GM23338 (cell line): ENCODE measurements around the gene FOXN1. TPM values are rescaled to one million over a fixed set of nuclear protein-coding genes. Genes with fewer than 3 reads are reported as not detected.
A peak's percentile ranks its signal among the peaks of the same experiment; 100 is the strongest.

Experiments
- ATAC-seq: fragments of 200-7000 bp; cut with Tn5 transposase; 3 replicates; pipeline ENCODE4 v1.9.1; 2020
- DNase-seq: peaks from one replicate; pipeline ENCODE4 v3.0.0-alpha.2; 2015; ENCODE audit warnings: low spot score
- H2AFZ ChIP-seq: fragments of 200-600 bp; sonication (generic); 2 replicates; pipeline ENCODE4 v1.8.0; 2016; ENCODE audit warnings: antibody characterized with exemption, mild to moderate bottlenecking, moderate library complexity
- H3F3A ChIP-seq: fragments of 200-600 bp; sonication (generic); replicated peaks from 2 replicates; pipeline ENCODE4 v1.8.0; 2017; ENCODE audit warnings: antibody characterized with exemption, mixed run types, low read depth
- H3K27ac ChIP-seq: fragments of 200-600 bp; sonication (generic); 2 replicates; pipeline ENCODE4 v1.6.1; 2016; ENCODE audit warnings: low read depth
- H3K27me3 ChIP-seq: fragments of 200-600 bp; sonication (generic); 2 replicates; pipeline ENCODE4 v1.8.0; 2016; ENCODE audit warnings: mild to moderate bottlenecking, mixed run types, moderate library complexity; ENCODE audit not compliant: insufficient read depth
- H3K36me3 ChIP-seq: fragments of 200-600 bp; sonication (generic); 2 replicates; pipeline ENCODE4 v1.8.0; 2016; ENCODE audit warnings: mild to moderate bottlenecking; ENCODE audit not compliant: insufficient read depth
- H3K4me1 ChIP-seq: fragments of 200-600 bp; sonication (generic); 2 replicates; pipeline ENCODE4 v1.8.0; 2016; ENCODE audit warnings: mild to moderate bottlenecking, moderate library complexity; ENCODE audit not compliant: insufficient read depth
- H3K4me2 ChIP-seq: fragments of 200-600 bp; sonication (generic); 2 replicates; pipeline ENCODE4 v1.7.1; 2017; ENCODE audit warnings: mixed run types
- H3K4me3 ChIP-seq: fragments of 200-600 bp; sonication (generic); 2 replicates; pipeline ENCODE4 v1.6.1; 2016; ENCODE audit warnings: mixed run types
- H3K79me2 ChIP-seq: fragments of 200-600 bp; sonication (generic); replicated peaks from 2 replicates; pipeline ENCODE4 v1.8.0; 2017; ENCODE audit warnings: mild to moderate bottlenecking; ENCODE audit not compliant: insufficient read depth
- H3K9me2 ChIP-seq: fragments of 200-600 bp; sonication (generic); 2 replicates; pipeline ENCODE4 v1.8.0; 2017; ENCODE audit not compliant: insufficient read depth
- H4K20me1 ChIP-seq: fragments of 200-600 bp; sonication (generic); replicated peaks from 2 replicates; pipeline ENCODE4 v1.8.0; 2017; ENCODE audit warnings: mild to moderate bottlenecking; ENCODE audit not compliant: insufficient read depth
- H3K27ac Mint-ChIP-seq: 2 replicates; pipeline ENCODE4 v1.8.0; 2020; ENCODE audit warnings: inconsistent platforms, mild to moderate bottlenecking, moderate library complexity, mixed read lengths
- H3K27me3 Mint-ChIP-seq: 3 replicates; pipeline ENCODE4 v1.8.0; 2022; ENCODE audit warnings: low read depth, mild to moderate bottlenecking, moderate library complexity, mixed read lengths, inconsistent platforms; ENCODE audit not compliant: insufficient read depth, poor library complexity
- H3K36me3 Mint-ChIP-seq: 3 replicates; pipeline ENCODE4 v1.8.0; 2021; ENCODE audit warnings: low read depth, mild to moderate bottlenecking, inconsistent platforms, moderate library complexity, mixed read lengths
- H3K4me1 Mint-ChIP-seq: 3 replicates; pipeline ENCODE4 v1.8.0; 2020; ENCODE audit warnings: mild to moderate bottlenecking, inconsistent platforms, mixed read lengths
- H3K4me3 Mint-ChIP-seq: 3 replicates; pipeline ENCODE4 v1.8.0; 2021; ENCODE audit warnings: moderate library complexity, mild to moderate bottlenecking, inconsistent platforms, mixed read lengths
- H3K9me3 Mint-ChIP-seq: 3 replicates; pipeline ENCODE4 v1.8.0; 2020; ENCODE audit warnings: moderate library complexity, mild to moderate bottlenecking, inconsistent platforms, mixed read lengths
- EZH2 ChIP-seq: fragments of 200-600 bp; sonication (generic); IDR thresholded peaks from one replicate; pipeline ENCODE4 v1.8.0; 2017; ENCODE audit warnings: antibody characterized with exemption, mild to moderate bottlenecking, low read depth; ENCODE audit not compliant: unreplicated experiment
- NANOG ChIP-seq: IDR thresholded peaks from 2 replicates; pipeline ENCODE4 v1.6.1; 2016; ENCODE audit warnings: antibody characterized with exemption, borderline replicate concordance
- POLR2AphosphoS5 ChIP-seq: IDR thresholded peaks from 2 replicates; pipeline ENCODE4 v1.6.1; 2016; ENCODE audit warnings: antibody characterized with exemption, low read depth
- ZNF114 ChIP-seq: fragments of 250-450 bp; sonication (Bioruptor Pico); IDR thresholded peaks from 2 replicates; pipeline ENCODE4 v1.5.0; 2020; ENCODE audit warnings: mild to moderate bottlenecking, moderate library complexity
- ZNF331 ChIP-seq: fragments of 250-450 bp; sonication (Bioruptor Pico); IDR thresholded peaks from 2 replicates; pipeline ENCODE4 v1.5.0; 2020; ENCODE audit warnings: low read depth, mild to moderate bottlenecking, moderate library complexity
- long read RNA-seq: library from polyadenylated mRNA; unstranded; transcript quantifications from one replicate; pipeline ENCODE4 v2.0.0, GENCODE V29; 2020; ENCODE audit not compliant: unreplicated experiment
- polyA plus RNA-seq: library from polyadenylated mRNA; unstranded; fragments of >200 nt; fragmentation: Nextera tagmentation; extraction: Ambion mirVana; gene quantifications from 2 replicates; pipeline ENCODE4 v1.2.1, GENCODE V29; 2016
- total RNA-seq: library from RNA; depleted of rRNA; stranded (reverse); fragments of >200 nt; shearing (Covaris generic); gene quantifications from 2 replicates; pipeline ENCODE4 v1.2.3, GENCODE V29; 2014; rRNA removed
- TF ChIP-seq, protein P1 (sequence below), 2 experiments: fragments of 200-600 bp in 1 of 2; sonication (generic) in 1 of 2; conservative IDR thresholded peaks; 2 replicates each; pipeline versions ENCODE4 v1.5.1 to v1.6.1; 2016 to 2017; ENCODE audit warnings: antibody characterized with exemption in 2 of 2, low read depth in 2 of 2, mild to moderate bottlenecking in 2 of 2, moderate library complexity in 1 of 2
- TF ChIP-seq, protein P2 (sequence below): IDR thresholded peaks from 2 replicates; pipeline ENCODE4 v1.6.1; 2016; ENCODE audit warnings: antibody characterized with exemption
- TF ChIP-seq, protein P3 (sequence below): fragments of 250-450 bp; sonication (Bioruptor Pico); IDR thresholded peaks from 2 replicates; pipeline ENCODE4 v1.5.0; 2020; ENCODE audit warnings: mild to moderate bottlenecking, moderate library complexity

FOXN1 gene, protein sequence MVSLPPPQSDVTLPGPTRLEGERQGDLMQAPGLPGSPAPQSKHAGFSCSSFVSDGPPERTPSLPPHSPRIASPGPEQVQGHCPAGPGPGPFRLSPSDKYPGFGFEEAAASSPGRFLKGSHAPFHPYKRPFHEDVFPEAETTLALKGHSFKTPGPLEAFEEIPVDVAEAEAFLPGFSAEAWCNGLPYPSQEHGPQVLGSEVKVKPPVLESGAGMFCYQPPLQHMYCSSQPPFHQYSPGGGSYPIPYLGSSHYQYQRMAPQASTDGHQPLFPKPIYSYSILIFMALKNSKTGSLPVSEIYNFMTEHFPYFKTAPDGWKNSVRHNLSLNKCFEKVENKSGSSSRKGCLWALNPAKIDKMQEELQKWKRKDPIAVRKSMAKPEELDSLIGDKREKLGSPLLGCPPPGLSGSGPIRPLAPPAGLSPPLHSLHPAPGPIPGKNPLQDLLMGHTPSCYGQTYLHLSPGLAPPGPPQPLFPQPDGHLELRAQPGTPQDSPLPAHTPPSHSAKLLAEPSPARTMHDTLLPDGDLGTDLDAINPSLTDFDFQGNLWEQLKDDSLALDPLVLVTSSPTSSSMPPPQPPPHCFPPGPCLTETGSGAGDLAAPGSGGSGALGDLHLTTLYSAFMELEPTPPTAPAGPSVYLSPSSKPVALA
- not detected in 2 replicates for total RNA-seq
- polyA plus RNA-seq, result not detected in 2 replicates
- long read RNA-seq, result 0 reads

DNA sequence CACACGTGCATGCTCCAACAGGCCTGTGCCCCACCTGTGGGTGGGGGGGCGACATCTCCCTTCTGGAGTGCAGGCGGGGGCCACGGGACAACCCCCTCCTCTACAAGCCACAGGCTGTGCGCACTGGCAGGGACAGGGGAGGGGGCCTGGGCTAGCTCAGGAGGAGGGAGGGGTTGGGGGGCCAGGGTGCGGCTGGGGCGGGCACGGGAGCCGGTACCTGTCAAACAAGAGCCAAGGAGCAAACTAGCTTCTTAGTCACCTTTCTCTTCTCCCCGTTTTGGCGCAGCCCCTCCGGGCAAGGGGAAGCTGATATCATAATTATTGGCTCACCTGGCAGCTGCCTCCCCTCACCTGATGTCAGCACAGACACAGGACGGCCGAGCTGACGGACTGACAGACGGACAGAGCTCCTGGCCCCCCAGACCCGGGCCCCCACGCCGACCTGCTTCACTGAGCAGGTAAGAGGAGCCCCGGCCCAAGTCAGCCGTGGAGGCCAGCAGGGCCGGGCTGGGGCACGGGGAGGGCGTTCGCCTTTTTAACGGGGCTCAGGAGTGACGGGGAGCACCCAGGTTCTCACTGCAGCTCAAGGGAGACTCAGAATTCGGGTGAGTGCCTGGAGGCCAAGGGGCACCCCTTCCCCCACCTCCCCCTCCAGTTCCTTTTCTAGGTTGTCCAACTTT lies at the start of gene FOXN1:
FOXN1 (plus strand) TSS at position 363 of the 680 bp plus-strand sequence. CDS start 17,622 bp downstream, outside the sequence.
- H3K27me3 ChIP-seq, result 0 out of 2 replicates have a peak, but pooled peaks cover 6% of the 10 kb centered on the region
- no peak for TF ChIP-seq ZNF331 (CRISPR knock-in tag)
- TF ChIP-seq EZH2, result no peak
- H3K36me3 ChIP-seq, result no peaks in the 10 kb centered on the region
- peaks cover 15% of the 10 kb centered on the region; the same call in 1 of the 2 replicates for H3K4me1 ChIP-seq
- Mint-ChIP-seq H3K9me3 (no peaks in the 10 kb centered on the region), H3K27ac (no peak within 1 kb of the TSS), H3K27me3 (peaks cover 7% of the 10 kb centered on the region), H3K4me1 (peaks cover 24% of the 10 kb centered on the region), H3K4me3 (no peak within 1 kb of the TSS; the same call in 2 of the 3 replicates), H3K36me3 (no peaks in the 10 kb centered on the region)
- H3F3A ChIP-seq, result no peaks in the 10 kb centered on the region
- ATAC-seq (no peak), DNase-seq (no peak)
- H2AFZ ChIP-seq, result 0 out of 2 replicates have a peak within 1 kb of the TSS, but pooled peaks have one; percentile 99
- H3K9me2 ChIP-seq, result no peaks in the 10 kb centered on the region
- H3K4me3 ChIP-seq, result no peak within 1 kb of the TSS
- no peak within 1 kb of the TSS for H3K27ac ChIP-seq
- H3K79me2 ChIP-seq, result no peaks in the 10 kb centered on the region
- no peak within 1 kb of the TSS for H3K4me2 ChIP-seq
- no peaks in the 10 kb centered on the region for H4K20me1 ChIP-seq

DNA sequence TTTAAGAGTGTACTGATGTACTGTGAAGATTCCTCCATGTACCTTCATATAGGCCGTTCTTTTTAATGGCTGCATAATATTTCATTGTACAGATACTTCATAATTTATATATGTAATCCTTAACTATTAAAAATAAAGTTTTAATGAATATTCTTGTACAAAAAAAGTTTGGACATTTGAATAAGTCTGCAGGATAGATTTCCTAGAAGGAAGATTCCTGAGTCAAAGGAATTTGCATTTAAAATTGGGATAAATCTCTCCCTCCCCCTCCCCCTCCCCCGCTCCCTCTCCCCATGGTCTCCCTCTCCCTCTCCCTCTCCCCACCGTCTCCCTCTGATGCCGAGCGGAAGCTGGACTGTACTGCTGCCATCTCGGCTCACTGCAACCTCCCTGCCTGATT lies 48.3 kb upstream of the FOXN1 start:
- Histone ChIP-seq H3K9me2 (no peaks in the 10 kb centered on the region), H3K4me2 (no peak overlapping the region), H3K27ac (no peak overlapping the region), H3K27me3 (no peaks in the 10 kb centered on the region), H3F3A (no peaks in the 10 kb centered on the region), H3K4me1 (no peaks in the 10 kb centered on the region), H4K20me1 (no peaks in the 10 kb centered on the region), H2AFZ (no peak overlapping the region), H3K79me2 (no peaks in the 10 kb centered on the region), H3K36me3 (no peaks in the 10 kb centered on the region), H3K4me3 (no peak overlapping the region)
- Mint-ChIP-seq H3K4me1 (no peaks in the 10 kb centered on the region), H3K9me3 (peaks cover 36% of the 10 kb centered on the region), H3K4me3 (no peak overlapping the region), H3K27ac (no peak overlapping the region), H3K27me3 (peaks cover 2% of the 10 kb centered on the region), H3K36me3 (peaks cover 5% of the 10 kb centered on the region; the same call in 2 of the 3 replicates)
- no peak for ATAC-seq
- DNase-seq, result no peak
- no peak for TF ChIP-seq ZNF331 (CRISPR knock-in tag)
- TF ChIP-seq ZNF114, result no peak
- no peak for TF ChIP-seq POLR2AphosphoS5
- TF ChIP-seq, protein P1, sequence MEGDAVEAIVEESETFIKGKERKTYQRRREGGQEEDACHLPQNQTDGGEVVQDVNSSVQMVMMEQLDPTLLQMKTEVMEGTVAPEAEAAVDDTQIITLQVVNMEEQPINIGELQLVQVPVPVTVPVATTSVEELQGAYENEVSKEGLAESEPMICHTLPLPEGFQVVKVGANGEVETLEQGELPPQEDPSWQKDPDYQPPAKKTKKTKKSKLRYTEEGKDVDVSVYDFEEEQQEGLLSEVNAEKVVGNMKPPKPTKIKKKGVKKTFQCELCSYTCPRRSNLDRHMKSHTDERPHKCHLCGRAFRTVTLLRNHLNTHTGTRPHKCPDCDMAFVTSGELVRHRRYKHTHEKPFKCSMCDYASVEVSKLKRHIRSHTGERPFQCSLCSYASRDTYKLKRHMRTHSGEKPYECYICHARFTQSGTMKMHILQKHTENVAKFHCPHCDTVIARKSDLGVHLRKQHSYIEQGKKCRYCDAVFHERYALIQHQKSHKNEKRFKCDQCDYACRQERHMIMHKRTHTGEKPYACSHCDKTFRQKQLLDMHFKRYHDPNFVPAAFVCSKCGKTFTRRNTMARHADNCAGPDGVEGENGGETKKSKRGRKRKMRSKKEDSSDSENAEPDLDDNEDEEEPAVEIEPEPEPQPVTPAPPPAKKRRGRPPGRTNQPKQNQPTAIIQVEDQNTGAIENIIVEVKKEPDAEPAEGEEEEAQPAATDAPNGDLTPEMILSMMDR (conservative IDR thresholded peaks at IDR 0.05; ENCODE audit: low read depth in 2 of 2), result no peak
- TF ChIP-seq, protein P2, sequence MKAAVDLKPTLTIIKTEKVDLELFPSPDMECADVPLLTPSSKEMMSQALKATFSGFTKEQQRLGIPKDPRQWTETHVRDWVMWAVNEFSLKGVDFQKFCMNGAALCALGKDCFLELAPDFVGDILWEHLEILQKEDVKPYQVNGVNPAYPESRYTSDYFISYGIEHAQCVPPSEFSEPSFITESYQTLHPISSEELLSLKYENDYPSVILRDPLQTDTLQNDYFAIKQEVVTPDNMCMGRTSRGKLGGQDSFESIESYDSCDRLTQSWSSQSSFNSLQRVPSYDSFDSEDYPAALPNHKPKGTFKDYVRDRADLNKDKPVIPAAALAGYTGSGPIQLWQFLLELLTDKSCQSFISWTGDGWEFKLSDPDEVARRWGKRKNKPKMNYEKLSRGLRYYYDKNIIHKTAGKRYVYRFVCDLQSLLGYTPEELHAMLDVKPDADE, result no peak
- TF ChIP-seq, protein P3, sequence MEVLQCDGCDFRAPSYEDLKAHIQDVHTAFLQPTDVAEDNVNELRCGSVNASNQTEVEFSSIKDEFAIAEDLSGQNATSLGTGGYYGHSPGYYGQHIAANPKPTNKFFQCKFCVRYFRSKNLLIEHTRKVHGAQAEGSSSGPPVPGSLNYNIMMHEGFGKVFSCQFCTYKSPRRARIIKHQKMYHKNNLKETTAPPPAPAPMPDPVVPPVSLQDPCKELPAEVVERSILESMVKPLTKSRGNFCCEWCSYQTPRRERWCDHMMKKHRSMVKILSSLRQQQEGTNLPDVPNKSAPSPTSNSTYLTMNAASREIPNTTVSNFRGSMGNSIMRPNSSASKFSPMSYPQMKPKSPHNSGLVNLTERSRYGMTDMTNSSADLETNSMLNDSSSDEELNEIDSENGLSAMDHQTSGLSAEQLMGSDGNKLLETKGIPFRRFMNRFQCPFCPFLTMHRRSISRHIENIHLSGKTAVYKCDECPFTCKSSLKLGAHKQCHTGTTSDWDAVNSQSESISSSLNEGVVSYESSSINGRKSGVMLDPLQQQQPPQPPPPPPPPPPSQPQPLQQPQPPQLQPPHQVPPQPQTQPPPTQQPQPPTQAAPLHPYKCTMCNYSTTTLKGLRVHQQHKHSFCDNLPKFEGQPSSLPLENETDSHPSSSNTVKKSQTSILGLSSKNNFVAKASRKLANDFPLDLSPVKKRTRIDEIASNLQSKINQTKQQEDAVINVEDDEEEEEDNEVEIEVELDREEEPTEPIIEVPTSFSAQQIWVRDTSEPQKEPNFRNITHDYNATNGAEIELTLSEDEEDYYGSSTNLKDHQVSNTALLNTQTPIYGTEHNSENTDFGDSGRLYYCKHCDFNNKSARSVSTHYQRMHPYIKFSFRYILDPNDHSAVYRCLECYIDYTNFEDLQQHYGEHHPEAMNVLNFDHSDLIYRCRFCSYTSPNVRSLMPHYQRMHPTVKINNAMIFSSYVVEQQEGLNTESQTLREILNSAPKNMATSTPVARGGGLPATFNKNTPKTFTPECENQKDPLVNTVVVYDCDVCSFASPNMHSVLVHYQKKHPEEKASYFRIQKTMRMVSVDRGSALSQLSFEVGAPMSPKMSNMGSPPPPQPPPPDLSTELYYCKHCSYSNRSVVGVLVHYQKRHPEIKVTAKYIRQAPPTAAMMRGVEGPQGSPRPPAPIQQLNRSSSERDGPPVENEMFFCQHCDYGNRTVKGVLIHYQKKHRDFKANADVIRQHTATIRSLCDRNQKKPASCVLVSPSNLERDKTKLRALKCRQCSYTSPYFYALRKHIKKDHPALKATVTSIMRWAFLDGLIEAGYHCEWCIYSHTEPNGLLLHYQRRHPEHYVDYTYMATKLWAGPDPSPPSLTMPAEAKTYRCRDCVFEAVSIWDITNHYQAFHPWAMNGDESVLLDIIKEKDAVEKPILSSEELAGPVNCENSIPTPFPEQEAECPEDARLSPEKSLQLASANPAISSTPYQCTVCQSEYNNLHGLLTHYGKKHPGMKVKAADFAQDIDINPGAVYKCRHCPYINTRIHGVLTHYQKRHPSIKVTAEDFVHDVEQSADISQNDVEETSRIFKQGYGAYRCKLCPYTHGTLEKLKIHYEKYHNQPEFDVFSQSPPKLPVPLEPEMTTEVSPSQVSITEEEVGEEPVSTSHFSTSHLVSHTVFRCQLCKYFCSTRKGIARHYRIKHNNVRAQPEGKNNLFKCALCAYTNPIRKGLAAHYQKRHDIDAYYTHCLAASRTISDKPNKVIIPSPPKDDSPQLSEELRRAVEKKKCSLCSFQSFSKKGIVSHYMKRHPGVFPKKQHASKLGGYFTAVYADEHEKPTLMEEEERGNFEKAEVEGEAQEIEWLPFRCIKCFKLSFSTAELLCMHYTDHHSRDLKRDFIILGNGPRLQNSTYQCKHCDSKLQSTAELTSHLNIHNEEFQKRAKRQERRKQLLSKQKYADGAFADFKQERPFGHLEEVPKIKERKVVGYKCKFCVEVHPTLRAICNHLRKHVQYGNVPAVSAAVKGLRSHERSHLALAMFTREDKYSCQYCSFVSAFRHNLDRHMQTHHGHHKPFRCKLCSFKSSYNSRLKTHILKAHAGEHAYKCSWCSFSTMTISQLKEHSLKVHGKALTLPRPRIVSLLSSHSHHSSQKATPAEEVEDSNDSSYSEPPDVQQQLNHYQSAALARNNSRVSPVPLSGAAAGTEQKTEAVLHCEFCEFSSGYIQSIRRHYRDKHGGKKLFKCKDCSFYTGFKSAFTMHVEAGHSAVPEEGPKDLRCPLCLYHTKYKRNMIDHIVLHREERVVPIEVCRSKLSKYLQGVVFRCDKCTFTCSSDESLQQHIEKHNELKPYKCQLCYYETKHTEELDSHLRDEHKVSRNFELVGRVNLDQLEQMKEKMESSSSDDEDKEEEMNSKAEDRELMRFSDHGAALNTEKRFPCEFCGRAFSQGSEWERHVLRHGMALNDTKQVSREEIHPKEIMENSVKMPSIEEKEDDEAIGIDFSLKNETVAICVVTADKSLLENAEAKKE (CRISPR knock-in tag), result no peak
- TF ChIP-seq NANOG, result no peak
